Measurements from ENCODE around the gene OR2Y1. TPM values are rescaled to one million over a fixed set of nuclear protein-coding genes. Genes with fewer than 3 reads are reported as not detected.
"Not testable (repeated sequence)": the region's sequence is repeated elsewhere in the genome, so short reads cannot be mapped to it uniquely, and the experiment has no call there.

OR2Y1 gene
- total RNA-seq, 1 donor from 2014 or later: not detected

GRCh38 chr5:180785121-180785781 lies 45.4 kb upstream of the OR2Y1 start:
- Mint-ChIP-seq H3K4me1 (peaks cover 39% of the 10 kb centered on the region), H3K36me3 (peaks cover 5% of the 10 kb centered on the region), H3K4me3 (peak overlapping the region; percentile 5), H3K9me3 (peaks cover 4% of the 10 kb centered on the region), H3K27me3 (ENCODE audit: low read depth) (no peaks in the 10 kb centered on the region), H3K27ac (peak overlapping the region; percentile 99)
- TF ChIP-seq CTCF (IDR thresholded peaks at IDR 0.05; ENCODE audit: unreplicated experiment): no peak
- no peak for DNase-seq (ENCODE audit: low spot score in 2 of 2, unreplicated experiment in 2 of 2)

DNA sequence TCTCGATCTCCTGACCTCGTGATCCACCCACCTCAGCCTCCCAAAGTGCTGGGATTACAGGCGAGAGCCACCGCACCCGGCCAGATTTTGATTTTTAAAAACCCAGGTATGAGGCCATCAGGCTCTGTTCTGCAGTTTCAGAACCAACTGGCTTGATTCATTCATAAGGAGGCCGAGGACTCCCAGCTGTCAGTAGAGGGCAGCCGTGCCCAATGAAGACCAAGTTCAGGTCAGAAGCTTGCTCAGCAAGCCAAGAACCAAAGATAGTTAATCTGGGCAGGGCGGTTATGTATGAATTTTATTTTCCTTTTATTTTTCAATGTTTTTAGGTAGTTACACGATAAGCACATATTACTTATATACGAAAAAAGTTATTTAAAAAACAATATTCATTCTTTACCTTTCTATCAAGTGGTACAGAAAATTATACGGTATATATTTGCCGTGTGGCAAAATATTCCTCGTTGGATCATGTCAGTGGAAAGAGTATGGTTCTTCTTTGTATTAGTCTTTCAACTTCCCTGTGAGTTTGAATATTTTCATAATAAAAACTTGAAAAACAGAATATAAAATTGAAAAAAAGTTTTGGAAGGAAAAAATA lies 44.7 kb upstream of the OR2Y1 start:
- peak; percentile 8 for TF ChIP-seq CTCF (IDR thresholded peaks at IDR 0.05; ENCODE audit: unreplicated experiment)
- Mint-ChIP-seq H3K36me3 (peaks cover 4% of the 10 kb centered on the region), H3K27me3 (ENCODE audit: low read depth) (no peaks in the 10 kb centered on the region), H3K4me1 (peaks cover 39% of the 10 kb centered on the region), H3K9me3 (peaks cover 4% of the 10 kb centered on the region), H3K27ac (peak overlapping the region; percentile 99), H3K4me3 (no peak overlapping the region)
- peak in 1 of 2 experiments; percentile 61 for DNase-seq (ENCODE audit: low spot score in 2 of 2, unreplicated experiment in 2 of 2)

DNA sequence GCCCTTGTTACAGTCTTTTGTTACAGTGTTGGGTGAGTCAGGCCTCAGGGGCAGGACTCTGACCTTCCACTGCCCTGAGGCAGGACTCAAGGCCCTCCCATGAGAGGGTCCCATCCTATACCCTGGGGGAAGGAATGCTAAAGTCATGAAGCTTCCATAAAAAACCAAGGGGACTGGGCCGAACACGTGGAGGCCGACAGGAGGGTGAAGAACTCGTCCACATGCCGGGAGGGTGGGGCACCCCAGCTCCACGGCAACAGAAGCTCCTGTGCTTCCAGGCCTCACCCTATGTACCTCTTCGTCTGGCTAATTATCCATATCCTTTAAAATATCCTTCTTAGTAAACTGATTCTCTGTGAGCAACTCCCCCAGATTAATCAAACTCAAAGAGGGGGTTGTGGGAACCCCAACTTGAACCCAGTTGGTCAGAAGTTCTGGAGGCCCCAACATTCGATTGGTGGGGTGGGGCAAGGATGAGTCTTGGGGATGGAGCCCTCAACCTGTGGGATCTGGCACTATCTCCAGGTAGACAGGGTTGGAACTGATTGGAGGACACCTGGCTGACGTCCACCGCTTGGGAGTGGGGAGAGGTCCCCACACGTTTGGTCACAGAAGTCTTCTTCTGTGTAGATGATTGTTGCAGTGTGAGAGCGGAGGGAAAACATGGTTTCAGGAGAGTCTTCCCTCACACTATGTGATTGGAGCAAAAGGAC lies 43.6 kb upstream of the OR2Y1 start:
- peaks cover 4% of the 10 kb centered on the region for H3K27me3 Mint-ChIP-seq (ENCODE audit: low read depth)
- H3K36me3 Mint-ChIP-seq: no peaks in the 10 kb centered on the region
- DNase-seq (ENCODE audit: low spot score in 2 of 2, unreplicated experiment in 2 of 2): no peak
- no peak for TF ChIP-seq CTCF (IDR thresholded peaks at IDR 0.05; ENCODE audit: unreplicated experiment)
- H3K4me3 Mint-ChIP-seq: no peak overlapping the region
- H3K4me1 Mint-ChIP-seq: peaks cover 39% of the 10 kb centered on the region
- peaks cover 4% of the 10 kb centered on the region for H3K9me3 Mint-ChIP-seq
- no peak overlapping the region for H3K27ac Mint-ChIP-seq

DNA sequence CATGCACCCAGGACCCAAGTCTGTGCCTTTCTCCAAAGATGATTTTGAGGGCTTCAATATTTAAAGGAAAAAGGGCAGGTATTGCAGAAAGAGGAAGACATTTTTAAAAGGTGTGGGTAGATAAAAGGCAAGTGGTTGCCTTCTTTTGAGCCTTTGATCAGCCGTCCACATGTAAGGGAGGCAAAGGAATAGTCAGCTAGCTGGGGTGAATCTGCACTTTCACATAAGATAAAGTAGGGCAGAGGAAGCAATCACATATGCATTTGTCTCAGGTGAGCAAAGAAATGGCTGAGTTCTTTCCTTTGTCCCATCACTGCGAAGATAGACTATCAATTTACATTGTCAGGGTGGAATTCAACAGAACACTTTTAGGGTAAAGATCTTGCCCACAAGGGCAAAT lies 42.9 kb upstream of the OR2Y1 start:
- no peak overlapping the region for H3K4me3 Mint-ChIP-seq
- peaks cover 34% of the 10 kb centered on the region for H3K4me1 Mint-ChIP-seq

DNA sequence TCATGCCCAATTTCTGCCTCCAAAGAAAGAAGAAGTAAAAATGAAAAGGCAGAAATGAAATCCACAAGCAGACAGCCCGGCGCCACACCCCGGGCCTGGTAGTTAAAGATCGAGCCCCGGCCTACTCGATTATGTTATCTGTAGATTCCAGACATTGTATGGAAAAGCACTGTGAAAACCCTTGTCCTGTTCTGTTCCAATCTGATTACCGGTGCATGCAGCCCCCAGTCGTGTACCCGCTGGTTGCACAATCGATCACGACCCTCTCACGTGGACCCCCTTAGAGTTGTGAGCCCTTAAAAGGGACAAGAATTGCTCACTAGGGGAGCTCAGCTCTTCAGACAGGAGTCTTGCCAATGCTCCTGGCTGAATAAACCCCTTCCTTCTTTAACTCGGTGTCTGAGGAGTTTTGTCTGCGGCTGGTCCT lies 42.1 kb upstream of the OR2Y1 start:
- DNase-seq (ENCODE audit: low spot score in 2 of 2, unreplicated experiment in 2 of 2); H3K36me3 Mint-ChIP-seq; H3K27me3 Mint-ChIP-seq (ENCODE audit: low read depth); H3K27ac Mint-ChIP-seq; H3K4me3 Mint-ChIP-seq; H3K9me3 Mint-ChIP-seq: not testable (repeated sequence)
- H3K4me1 Mint-ChIP-seq: peaks cover 26% of the 10 kb centered on the region

More for the DNA sequence above, 42.9 kb upstream of the OR2Y1 start:
- TF ChIP-seq CTCF (IDR thresholded peaks at IDR 0.05; ENCODE audit: unreplicated experiment): no peak
- no peaks in the 10 kb centered on the region for H3K36me3 Mint-ChIP-seq
- H3K9me3 Mint-ChIP-seq: peaks cover 4% of the 10 kb centered on the region
- peaks cover 4% of the 10 kb centered on the region for H3K27me3 Mint-ChIP-seq (ENCODE audit: low read depth)
- DNase-seq (ENCODE audit: low spot score in 2 of 2, unreplicated experiment in 2 of 2): no peak
- no peak overlapping the region for H3K27ac Mint-ChIP-seq
